ENCODE measurements around the gene NFATC1. TPM values are rescaled to one million over a fixed set of nuclear protein-coding genes. Genes with fewer than 3 reads are reported as not detected.

Gene NFATC1
- total RNA-seq, 6 donors from 2014 or later = 13.6 to 39.5 (median 20.3) TPM

GRCh38 chr18:79567481-79568147, 171.9 kb downstream of the NFATC1 start:
- ATAC-seq (ENCODE audit: low FRiP score in 2 of 2) = peak; percentile 64 to 94
- Histone ChIP-seq H3K36me3 (no peaks in the 10 kb centered on the region), H3K27ac (no peak overlapping the region), H3K27me3 (no peaks in the 10 kb centered on the region), H3K9me3 (peaks cover under 1 to 10% (median 2%) of the 10 kb centered on the region in 4 donors), H3K4me1 (peaks cover 0 to 8% (median 2%) of the 10 kb centered on the region in 4 donors), H3K4me3 (no peak overlapping the region)
- WGBS, 2 donors = 46 to 48% methylated on average over 16 to 28 of the region's 28 CpGs
- DNase-seq = peak in 1 of 2 donors; percentile 65
- TF ChIP-seq POLR2A (IDR thresholded peaks at IDR 0.05) = no peak
- TF ChIP-seq EP300 (IDR thresholded peaks at IDR 0.05) = no peak
- no peak for TF ChIP-seq POLR2AphosphoS5 (IDR thresholded peaks at IDR 0.05)
- no peak for TF ChIP-seq CTCF (IDR thresholded peaks at IDR 0.05)

GRCh38 chr18:79568543-79569205, 172.9 kb downstream of the NFATC1 start:
- 88% methylated on average over 13 of the region's 13 CpGs for WGBS, 2 donors
- no peak for DNase-seq
- no peak overlapping the region for H3K27ac ChIP-seq

GRCh38 chr18:79569720-79570119, 174.0 kb downstream of the NFATC1 start:
- no peak for ATAC-seq (ENCODE audit: low FRiP score in 2 of 2)
- Histone ChIP-seq H3K27me3 (no peaks in the 10 kb centered on the region), H3K9me3 (peaks cover 8 to 29% (median 15%) of the 10 kb centered on the region in 4 donors), H3K4me3 (no peak overlapping the region), H3K36me3 (no peaks in the 10 kb centered on the region), H3K27ac (no peak overlapping the region), H3K4me1 (peaks cover 0 to 8% (median 2%) of the 10 kb centered on the region in 4 donors)
- TF ChIP-seq POLR2A (IDR thresholded peaks at IDR 0.05) (no peak), CTCF (IDR thresholded peaks at IDR 0.05) (no peak), EP300 (IDR thresholded peaks at IDR 0.05) (no peak), POLR2AphosphoS5 (IDR thresholded peaks at IDR 0.05) (no peak)
- DNase-seq = no peak
- WGBS, 2 donors = 85 to 88% methylated on average over 18 of the region's 18 CpGs

More at GRCh38 chr18:79568543-79569205, 172.9 kb downstream of the NFATC1 start:
- no peak for ATAC-seq (ENCODE audit: low FRiP score in 2 of 2)
- H3K4me3 ChIP-seq = no peak overlapping the region
- TF ChIP-seq POLR2A (IDR thresholded peaks at IDR 0.05) (no peak), EP300 (IDR thresholded peaks at IDR 0.05) (no peak), CTCF (IDR thresholded peaks at IDR 0.05) (no peak), POLR2AphosphoS5 (IDR thresholded peaks at IDR 0.05) (no peak)
- no peaks in the 10 kb centered on the region for H3K36me3 ChIP-seq
- H3K27me3 ChIP-seq = no peaks in the 10 kb centered on the region
- peaks cover 8 to 21% (median 12%) of the 10 kb centered on the region in 4 donors for H3K9me3 ChIP-seq
- H3K4me1 ChIP-seq = peaks cover 0 to 8% (median 2%) of the 10 kb centered on the region in 4 donors

GRCh38 chr18:79570266-79571201, 174.8 kb downstream of the NFATC1 start:
- no peak for TF ChIP-seq EP300 (IDR thresholded peaks at IDR 0.05)
- TF ChIP-seq POLR2AphosphoS5 (IDR thresholded peaks at IDR 0.05) = no peak
- no peak for TF ChIP-seq POLR2A (IDR thresholded peaks at IDR 0.05)
- TF ChIP-seq CTCF (IDR thresholded peaks at IDR 0.05) = no peak
- no peaks in the 10 kb centered on the region for H3K27me3 ChIP-seq
- H3K27ac ChIP-seq = no peak overlapping the region
- WGBS, 2 donors = 52 to 62% methylated on average over 26 of the region's 26 CpGs
- H3K9me3 ChIP-seq = peaks cover 8 to 29% (median 15%) of the 10 kb centered on the region in 4 donors
- H3K4me3 ChIP-seq = no peak overlapping the region
- ATAC-seq (ENCODE audit: low FRiP score in 2 of 2) (peak in 1 of 2 donors; percentile 71), DNase-seq (peak; percentile 15 to 56)
- H3K4me1 ChIP-seq = peaks cover 0 to 8% (median 2%) of the 10 kb centered on the region in 4 donors
- no peaks in the 10 kb centered on the region for H3K36me3 ChIP-seq
